Thyroid gland (tissue), 4 donors: ENCODE data around the gene EGFR. TPM values are rescaled to one million over a fixed set of nuclear protein-coding genes. Genes with fewer than 3 reads are reported as not detected.

ENCODE experiments used
- DNase-seq, 2 donors: peaks; one replicate each; pipeline ENCODE4 v3.0.0-alpha.2; 2019
- H3K27ac ChIP-seq, 3 donors: fragments of 200-600 bp; sonication (generic); 1 replicate in 2 of 3; 2 replicates in 1 of 3; pipeline ENCODE4 v1.5.1; 2016 to 2019; ENCODE audit warnings: mild to moderate bottlenecking in 1 of 3, moderate library complexity in 1 of 3
- H3K27me3 ChIP-seq: fragments of 200-600 bp; sonication (generic); one replicate; pipeline ENCODE4 v1.5.1; 2019
- H3K36me3 ChIP-seq, 2 donors: fragments of 200-600 bp; sonication (generic); one replicate each; pipeline ENCODE4 v1.5.1; 2016 to 2019
- H3K4me1 ChIP-seq, 2 donors: fragments of 200-600 bp; sonication (generic); one replicate each; pipeline ENCODE4 v1.5.1; 2017 to 2019
- H3K4me3 ChIP-seq, 3 donors: fragments of 200-600 bp; sonication (generic); replicated peaks in 1 of 3; 1 replicate in 2 of 3; 2 replicates in 1 of 3; pipeline ENCODE4 v1.5.1; 2016; ENCODE audit warnings: mild to moderate bottlenecking in 1 of 3
- H3K9me3 ChIP-seq: fragments of 200-600 bp; sonication (generic); one replicate; pipeline ENCODE4 v1.5.1; 2017
- CTCF ChIP-seq, 6 experiments: fragments of 200-600 bp in 3 of 6; fragments of 450-650 bp in 3 of 6; sonication (generic) in 3 of 6; IDR thresholded peaks; one replicate each; pipeline ENCODE4 v1.5.1; 2016 to 2019; ENCODE audit warnings: antibody characterized with exemption in 6 of 6, mild to moderate bottlenecking in 2 of 6, inconsistent platforms in 1 of 6, moderate library complexity in 1 of 6
- POLR2A ChIP-seq, 2 donors: fragments of 450-650 bp; IDR thresholded peaks; one replicate each; pipeline ENCODE4 v1.6.1; 2017; ENCODE audit warnings: antibody characterized with exemption in 2 of 2, mild to moderate bottlenecking in 2 of 2, moderate library complexity in 1 of 2
- WGBS, 2 donors: methylation state at CpG; one replicate each; pipeline ENCODE4 v1.1.5; 2017; 5-methylcytosine and 5-hydroxymethylcytosine counted together
- intact Hi-C: fragments of 100-400 bp; cut with DNase I; formaldehyde crosslinking; loops from one replicate; pipeline ENCODE4 v1.15.1; 2023
- total RNA-seq, 4 donors: library from RNA; depleted of rRNA; stranded (reverse); fragments of >200 nt; gene quantifications; one replicate each; pipeline ENCODE4 v1.2.3, GENCODE V29; 2016

The EGFR gene
- total RNA-seq, 4 donors from 2014 or later = 57.5 to 96.2 (median 84.7) TPM

DNA sequence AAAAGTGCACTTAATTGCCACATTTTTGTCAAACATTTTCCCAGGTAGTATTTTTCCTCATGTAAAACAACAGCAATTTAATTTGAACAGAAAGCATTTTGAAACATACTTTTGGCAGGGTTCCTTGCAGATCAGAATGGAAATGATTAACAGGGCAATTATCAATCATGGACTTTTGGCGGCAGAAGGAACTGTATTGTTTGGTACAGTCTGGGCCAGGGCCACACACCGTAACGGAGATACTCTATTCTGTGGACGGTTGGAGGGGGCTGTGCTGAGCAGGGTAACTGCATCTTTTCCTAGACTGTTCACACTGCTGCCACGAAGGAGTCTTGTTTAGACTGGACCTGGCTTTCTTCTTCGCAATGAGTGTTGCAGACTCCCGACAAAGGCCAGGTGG lies 62.3 kb downstream of the EGFR start:
- Histone ChIP-seq H3K4me1 (peaks cover 17 to 31% of the 10 kb centered on the region in 2 donors), H3K27me3 (no peaks in the 10 kb centered on the region), H3K4me3 (no peak overlapping the region), H3K36me3 (no peaks in the 10 kb centered on the region), H3K27ac (peak overlapping the region in 1 of 3 donors; percentile 9), H3K9me3 (no peaks in the 10 kb centered on the region)
- TF ChIP-seq CTCF (IDR thresholded peaks at IDR 0.05) (no peak), POLR2A (IDR thresholded peaks at IDR 0.05) (no peak)
- intact Hi-C loops = no loop called here
- DNase-seq = no peak
- 80 to 83% methylated on average over 7 of the region's 7 CpGs for WGBS, 2 donors

- H3K27me3 ChIP-seq = no peaks in the 10 kb centered on the region
- H3K36me3 ChIP-seq = no peaks in the 10 kb centered on the region
- intact Hi-C loops = no loop called here
- no peak for DNase-seq
- peaks cover 22 to 37% of the 10 kb centered on the region in 2 donors for H3K4me1 ChIP-seq
- no peak for TF ChIP-seq POLR2A (IDR thresholded peaks at IDR 0.05)
- TF ChIP-seq CTCF (IDR thresholded peaks at IDR 0.05) = no peak
- 76 to 77% methylated on average over 7 of the region's 7 CpGs for WGBS, 2 donors
- H3K27ac ChIP-seq = peak overlapping the region in 1 of 3 donors; percentile 9
- no peaks in the 10 kb centered on the region for H3K9me3 ChIP-seq
- H3K4me3 ChIP-seq = no peak overlapping the region
Observed at GRCh38 chr7:55081472-55082227, 62.8 kb downstream of the EGFR start.

DNA sequence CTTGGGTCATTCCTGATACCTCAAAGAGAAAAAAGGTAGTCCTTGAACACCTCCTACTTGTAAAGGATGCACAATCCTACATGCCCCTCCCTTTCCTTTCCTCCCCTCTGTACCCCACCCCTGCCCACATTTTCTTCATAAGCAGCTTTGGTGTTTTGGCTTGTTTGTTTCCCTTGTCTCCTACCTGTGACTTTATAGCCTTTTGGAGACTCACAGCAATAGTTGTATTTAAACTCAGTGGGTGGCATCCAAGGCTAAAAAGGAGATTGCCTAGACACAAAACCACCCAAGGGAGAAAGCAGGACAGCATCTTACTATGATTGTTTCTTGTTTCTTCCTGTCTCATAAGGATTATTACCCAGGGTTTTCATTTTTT lies 63.4 kb downstream of the EGFR start:
- intact Hi-C loops = no loop called here
- H3K4me3 ChIP-seq = no peak overlapping the region
- H3K27me3 ChIP-seq = no peaks in the 10 kb centered on the region
- DNase-seq = no peak
- H3K36me3 ChIP-seq = no peaks in the 10 kb centered on the region
- no peak for TF ChIP-seq POLR2A (IDR thresholded peaks at IDR 0.05)
- no peak for TF ChIP-seq CTCF (IDR thresholded peaks at IDR 0.05)
- no peak overlapping the region for H3K27ac ChIP-seq
- H3K4me1 ChIP-seq = peaks cover 26 to 43% of the 10 kb centered on the region in 2 donors
- no peaks in the 10 kb centered on the region for H3K9me3 ChIP-seq

GRCh38 chr7:55083206-55083605 lies 64.4 kb downstream of the EGFR start:
- intact Hi-C loops = no loop called here
- H3K36me3 ChIP-seq = no peaks in the 10 kb centered on the region
- H3K4me1 ChIP-seq = peaks cover 33 to 53% of the 10 kb centered on the region in 2 donors
- no peak for DNase-seq
- no peaks in the 10 kb centered on the region for H3K27me3 ChIP-seq
- WGBS, 2 donors = 96 to 97% methylated on average over 7 of the region's 7 CpGs
- no peaks in the 10 kb centered on the region for H3K9me3 ChIP-seq
- no peak overlapping the region for H3K27ac ChIP-seq
- TF ChIP-seq CTCF (IDR thresholded peaks at IDR 0.05) (no peak), POLR2A (IDR thresholded peaks at IDR 0.05) (no peak)
- H3K4me3 ChIP-seq = no peak overlapping the region

GRCh38 chr7:55084307-55084706 lies 65.5 kb downstream of the EGFR start:
- 98 to 100% methylated on average over 2 of the region's 2 CpGs for WGBS, 2 donors

More at GRCh38 chr7:55084307-55084706, 65.5 kb downstream of the EGFR start:
- Histone ChIP-seq H3K36me3 (no peaks in the 10 kb centered on the region), H3K27me3 (no peaks in the 10 kb centered on the region), H3K4me3 (no peak overlapping the region), H3K9me3 (no peaks in the 10 kb centered on the region), H3K27ac (no peak overlapping the region), H3K4me1 (peaks cover 33 to 53% of the 10 kb centered on the region in 2 donors)
- no peak for DNase-seq
- intact Hi-C loops = no loop called here
- TF ChIP-seq CTCF (IDR thresholded peaks at IDR 0.05) (no peak), POLR2A (IDR thresholded peaks at IDR 0.05) (no peak)
